Activated CD4-positive, alpha-beta T cell treated with anti-CD3 and anti-CD28 coated beads, Interleukin-2, amount 50 U/mL, for 24 hours (primary cell): ENCODE results near the gene NDUFA7.
"Not testable (repeated sequence)": the region's sequence is repeated elsewhere in the genome, so short reads cannot be mapped to it uniquely, and the experiment has no call there.

ENCODE experiments used
- DNase-seq, 2 donors: peaks; one replicate each; pipeline ENCODE4 v3.0.0-alpha.2; 2020; ENCODE audit warnings: low read depth in 1 of 2, low spot score in 1 of 2

Gene NDUFA7

DNA sequence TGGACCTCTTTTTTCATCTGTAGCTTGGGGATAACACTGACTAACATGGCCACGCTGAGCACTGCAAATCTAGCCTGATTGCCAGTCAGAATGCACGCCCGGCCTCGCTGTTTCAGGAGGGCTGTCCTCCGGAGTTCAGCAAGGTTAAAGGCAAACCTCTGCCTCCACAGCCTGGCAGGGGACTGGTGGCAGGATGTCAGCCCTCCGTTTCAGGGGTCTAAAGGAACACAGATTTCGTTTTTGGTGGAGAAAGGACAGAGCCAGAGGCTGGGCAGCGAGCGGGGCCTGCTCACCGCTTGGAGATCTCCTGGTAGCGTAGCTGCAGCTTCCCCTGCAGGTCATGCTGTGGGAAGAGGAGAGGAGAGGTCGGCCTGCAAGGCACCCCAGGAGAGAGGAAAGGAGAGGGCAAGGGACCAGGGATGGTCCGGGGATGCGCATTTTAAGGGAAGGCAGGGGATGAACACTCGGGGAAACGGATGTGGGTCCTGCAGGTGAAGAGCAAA, 560 bp downstream of the NDUFA7 start:
- DNase-seq = no peak

DNA sequence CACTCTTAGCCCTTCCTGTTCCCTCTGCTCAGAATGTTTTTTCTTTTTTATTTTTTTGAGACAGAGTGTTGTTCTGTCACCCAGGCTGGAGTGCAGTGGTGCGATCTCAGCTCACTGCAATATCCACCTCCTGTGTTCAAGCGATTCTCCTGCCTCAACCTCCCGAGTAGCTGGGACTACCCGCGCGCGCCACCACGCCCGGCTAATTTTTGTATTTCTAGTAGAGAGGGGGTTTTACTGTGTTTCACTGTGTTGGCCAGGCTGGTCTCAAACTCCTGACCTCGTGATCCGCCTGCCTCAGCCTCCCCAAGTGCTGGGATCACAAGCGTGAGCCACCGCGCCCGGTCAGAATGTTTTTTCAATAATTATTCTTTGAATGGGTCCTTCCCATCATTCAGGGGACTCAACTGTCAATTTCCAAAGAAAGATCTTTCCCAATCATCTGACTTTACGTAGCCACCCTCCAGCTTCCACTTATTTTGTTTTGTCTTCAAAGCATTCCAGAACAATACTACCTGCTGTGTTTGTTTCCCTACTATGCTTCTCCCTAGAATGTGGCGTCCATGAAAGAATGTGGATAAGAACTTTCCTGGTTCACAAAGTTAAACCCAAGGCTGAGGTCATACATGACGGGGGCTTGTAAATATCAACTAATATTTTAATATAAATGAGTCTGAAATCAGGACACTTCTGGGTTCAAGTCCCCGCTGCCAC, 1.2 kb downstream of the NDUFA7 start:
- no peak for DNase-seq

DNA sequence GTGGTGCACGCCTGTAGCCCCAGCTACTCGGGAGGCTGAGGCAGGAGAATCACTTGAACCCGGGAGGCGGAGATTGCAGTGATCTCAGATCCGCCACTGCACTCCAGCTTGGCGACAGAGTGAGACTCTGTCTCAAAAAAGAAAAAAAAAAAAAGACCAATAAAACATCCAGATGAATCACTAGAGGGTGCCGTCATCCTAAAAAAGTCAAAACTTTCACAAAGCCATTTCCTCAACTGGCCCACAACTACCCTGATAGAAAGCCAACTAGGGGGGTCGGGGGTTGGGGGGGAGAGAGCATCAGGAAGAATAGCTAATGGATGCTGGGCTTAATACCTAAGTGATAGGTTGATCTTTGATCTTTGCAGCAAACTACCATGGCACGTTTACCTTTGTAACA, 2.3 kb downstream of the NDUFA7 start:
- DNase-seq = not testable (repeated sequence)

DNA sequence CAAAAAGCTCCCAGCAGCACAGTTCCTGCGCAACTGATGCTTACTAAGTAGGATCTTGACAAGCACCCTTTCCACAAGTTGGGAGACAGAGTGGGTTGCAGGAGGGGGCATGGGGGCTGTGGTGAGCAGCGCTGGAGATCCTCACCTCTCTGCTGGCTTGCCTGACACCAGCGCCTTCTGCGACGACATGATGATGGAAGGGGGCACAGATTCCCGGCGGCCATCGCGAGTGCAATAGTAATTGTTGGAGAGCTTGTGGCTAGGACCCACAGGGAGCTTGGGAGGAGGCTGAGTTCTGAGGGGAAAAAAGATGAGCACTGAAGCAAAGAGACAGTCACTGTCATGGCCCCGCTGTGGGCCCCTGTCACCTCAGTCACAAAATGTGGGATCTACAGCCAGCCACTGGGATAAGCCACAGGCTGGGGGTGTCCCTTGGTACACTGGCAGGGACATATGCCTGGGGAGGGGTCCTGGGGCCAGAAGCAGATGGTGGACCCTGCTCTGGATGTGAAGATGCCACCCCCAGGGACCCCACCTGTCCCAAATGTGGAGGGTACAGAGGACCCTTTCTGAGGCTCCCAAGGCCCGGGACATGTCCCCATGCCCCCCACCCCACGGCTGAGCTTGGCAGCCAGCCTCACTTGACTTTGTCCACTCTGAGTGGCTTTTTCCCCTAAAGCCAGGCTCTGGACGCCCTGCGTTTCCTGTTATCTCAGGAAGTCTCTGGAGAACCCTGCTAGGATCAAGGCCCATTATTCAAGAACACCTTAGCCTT, 4.6 kb downstream of the NDUFA7 start:
- DNase-seq = no peak

DNA sequence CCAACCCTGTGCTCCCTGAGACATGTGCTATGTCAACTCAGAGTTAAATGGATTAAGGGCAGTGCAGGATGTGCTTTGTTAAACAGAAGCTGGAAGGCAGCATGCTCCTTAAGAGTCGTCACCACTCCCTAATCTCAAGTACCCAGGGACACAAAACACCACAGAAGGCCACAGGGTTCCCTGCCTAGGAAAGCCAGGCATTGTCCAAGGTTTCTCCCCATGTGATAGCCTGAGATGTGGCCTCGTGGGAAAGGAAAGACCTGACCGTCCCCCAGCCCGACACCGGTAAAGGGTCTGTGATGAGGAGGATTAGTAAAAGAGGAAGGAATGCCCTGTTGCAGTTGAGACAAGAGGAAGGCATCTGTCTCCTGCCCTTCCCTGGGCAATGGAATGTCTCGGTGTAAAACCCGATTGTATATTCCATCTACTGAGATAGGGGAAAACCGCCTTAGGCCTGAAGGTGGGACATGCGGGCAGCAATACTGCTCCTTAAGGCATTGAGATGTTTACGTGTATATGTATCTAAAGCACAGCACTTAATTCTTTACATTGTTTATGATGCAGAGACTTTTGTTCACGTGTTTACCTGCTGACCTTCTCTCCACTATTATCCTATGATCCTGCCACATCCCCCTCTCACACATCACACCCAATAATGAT, 6.1 kb downstream of the NDUFA7 start:
- not testable (repeated sequence) for DNase-seq

DNA sequence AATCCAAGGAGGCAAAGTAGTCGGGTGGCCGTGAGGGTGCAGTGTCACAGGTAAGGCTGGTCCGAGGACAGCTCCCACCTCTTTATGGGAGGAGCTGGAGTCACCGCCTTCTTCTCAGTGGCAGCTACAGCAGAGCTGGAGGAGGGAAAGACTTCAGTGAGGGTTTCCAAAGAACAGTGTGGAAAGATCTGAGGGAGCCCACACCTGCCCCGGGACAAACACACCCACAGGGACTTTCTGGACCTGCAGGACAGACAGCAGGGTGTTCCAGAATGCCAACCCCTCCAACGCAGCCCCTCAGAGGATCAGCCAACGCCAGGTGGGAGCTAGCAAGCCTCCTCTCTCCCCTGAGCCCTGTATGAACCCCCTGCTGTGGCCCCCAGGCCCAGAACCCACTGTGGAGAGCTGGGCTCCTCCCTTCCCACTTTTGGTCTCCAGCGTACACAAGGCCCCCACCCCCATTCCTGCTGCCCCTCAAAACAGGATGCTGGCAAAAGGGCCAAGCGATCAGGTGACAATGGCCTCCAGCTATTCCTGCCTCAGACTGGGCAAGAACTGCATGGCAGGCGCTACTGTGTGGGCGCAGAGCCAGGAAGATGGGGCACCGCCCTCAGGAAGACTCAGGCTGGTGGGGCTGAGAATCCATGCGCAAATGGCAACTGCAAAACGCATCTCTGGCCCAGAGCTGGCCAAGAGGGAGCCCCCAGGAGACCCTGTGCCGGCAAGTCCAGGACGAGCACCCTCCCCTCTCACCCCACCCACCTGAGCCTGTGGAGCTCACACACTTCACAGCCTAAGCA, 9.5 kb downstream of the NDUFA7 start:
- DNase-seq = no peak

DNA sequence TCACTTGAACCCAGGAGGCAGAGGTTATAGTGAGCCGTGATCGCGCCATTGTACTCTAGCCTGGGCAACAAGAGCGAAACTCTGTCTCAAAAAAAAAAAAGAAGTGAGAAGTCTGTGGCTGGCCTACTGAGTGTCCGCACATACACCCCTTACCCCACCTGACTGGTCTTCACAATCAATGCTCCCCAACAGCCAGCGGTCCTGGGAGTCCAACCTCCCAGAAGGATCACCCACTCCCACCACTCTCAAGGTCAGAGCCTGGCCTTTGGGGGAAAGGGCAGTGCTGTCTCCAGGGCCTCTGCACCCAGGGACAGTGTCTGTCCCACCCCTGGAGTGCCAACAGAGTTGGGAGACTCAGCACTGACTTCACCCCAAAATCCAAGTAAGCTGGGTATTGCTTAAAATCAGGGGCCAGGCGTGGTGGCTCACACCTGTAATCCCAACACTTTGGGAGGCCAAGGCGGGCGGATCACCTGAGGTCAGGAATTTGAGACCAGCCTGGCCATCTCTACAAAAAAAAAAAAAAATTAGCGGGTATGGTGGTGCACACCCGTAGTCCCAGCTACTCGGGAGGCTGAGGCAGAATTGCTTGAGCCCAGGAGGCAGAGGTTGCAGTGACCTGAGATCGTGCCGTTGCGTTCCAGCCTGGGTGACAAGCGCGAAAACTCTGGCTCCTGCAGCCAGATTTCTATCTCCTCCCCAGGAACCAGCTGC, 10.7 kb downstream of the NDUFA7 start:
- no peak for DNase-seq

DNA sequence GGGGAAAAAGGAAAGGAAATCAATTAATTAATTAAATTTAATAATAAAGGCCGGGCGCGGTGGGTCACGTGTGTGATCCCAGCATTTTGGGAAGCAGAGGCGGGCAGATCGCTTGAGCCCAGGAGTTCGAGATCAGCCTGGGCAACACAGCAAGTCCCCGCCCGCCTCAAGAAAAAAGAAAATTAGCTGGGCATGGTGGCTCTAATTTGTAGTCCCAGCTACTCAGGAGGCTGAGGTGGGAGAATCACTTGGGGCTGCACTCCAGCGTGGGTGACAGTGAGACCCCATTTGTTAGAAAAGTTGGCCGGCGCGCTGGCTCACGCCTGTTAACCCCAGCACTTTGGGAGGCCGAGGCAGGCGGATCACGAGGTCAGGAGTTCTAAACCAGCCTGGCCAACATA, 12.3 kb downstream of the NDUFA7 start:
- no peak for DNase-seq

DNA sequence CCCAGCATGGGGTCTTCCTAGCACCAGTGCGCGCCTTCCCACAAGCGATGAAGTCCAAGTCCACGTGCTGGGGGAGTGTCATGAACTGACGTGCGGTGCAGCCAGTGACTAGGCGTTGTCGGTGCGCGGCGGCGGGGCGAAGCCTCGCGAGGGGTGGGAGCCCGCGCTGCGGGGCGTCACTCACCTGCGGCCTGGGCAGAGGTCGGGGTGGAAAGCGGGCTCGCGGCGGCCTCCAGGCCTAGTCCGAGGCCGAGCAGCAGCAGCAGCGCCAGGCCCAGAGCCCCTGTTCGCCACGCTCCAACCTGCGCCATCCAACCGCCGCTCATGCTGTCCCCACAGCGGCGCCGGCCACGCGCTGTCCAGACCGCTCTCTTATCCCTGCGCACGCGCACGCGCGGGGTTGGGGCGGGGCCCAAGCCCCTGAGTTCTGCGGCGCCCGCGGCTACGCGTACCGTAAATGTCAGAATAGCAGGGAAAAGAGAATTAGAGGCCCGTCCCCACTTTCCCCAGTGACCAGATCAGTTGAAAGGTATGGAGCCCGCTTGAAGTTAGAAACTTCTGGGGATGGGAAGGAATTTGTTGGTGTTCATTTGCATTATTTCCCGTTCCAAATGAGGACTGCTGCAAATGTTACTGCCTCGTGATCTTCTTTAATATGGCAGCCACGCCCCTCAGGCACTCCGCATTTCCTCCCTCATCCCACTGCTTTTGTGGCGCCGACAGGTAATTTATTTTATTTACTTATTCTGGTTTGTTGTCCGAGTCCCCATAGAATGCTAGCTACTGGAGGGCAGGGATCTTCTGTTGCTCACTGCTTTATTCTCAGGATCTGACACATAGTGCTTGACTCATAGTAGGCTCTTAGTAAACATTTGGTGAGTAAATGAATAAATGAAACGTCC, 13.0 kb downstream of the NDUFA7 start, which contains the start of gene CD320:
CD320 (minus strand) TSS at position 394 of the 902 bp plus-strand sequence; CDS start at position 326, 68 bp downstream.
- peak; percentile 76 to 81 for DNase-seq

DNA sequence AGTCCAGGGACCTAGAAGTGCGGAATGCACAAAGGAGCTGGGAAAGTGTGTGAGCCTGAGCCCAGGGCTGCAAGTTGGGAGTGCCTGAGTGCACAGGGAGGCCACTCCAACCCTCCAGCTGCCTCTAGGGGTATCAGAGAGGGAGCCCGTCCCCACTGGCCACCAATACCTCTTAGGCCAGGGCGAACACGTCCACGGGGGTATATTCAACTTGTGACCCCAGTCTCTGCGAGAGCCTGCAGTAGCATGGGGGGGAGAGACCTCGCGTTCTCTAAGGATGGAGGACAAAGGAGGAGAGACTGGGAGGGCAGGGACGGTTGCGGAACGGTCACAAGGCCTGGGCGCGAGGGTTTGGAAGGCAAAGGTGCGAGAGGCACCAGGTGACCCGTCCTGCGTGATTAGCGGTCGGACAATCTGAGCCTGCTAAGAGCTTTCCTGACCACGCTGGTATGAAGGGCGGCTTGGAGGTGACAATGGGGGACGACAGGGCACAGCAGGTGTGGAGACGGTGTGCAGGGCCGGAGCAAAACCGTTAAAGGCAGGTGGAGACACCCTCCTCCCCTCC, 13.7 kb downstream of the NDUFA7 start:
- no peak for DNase-seq

DNA sequence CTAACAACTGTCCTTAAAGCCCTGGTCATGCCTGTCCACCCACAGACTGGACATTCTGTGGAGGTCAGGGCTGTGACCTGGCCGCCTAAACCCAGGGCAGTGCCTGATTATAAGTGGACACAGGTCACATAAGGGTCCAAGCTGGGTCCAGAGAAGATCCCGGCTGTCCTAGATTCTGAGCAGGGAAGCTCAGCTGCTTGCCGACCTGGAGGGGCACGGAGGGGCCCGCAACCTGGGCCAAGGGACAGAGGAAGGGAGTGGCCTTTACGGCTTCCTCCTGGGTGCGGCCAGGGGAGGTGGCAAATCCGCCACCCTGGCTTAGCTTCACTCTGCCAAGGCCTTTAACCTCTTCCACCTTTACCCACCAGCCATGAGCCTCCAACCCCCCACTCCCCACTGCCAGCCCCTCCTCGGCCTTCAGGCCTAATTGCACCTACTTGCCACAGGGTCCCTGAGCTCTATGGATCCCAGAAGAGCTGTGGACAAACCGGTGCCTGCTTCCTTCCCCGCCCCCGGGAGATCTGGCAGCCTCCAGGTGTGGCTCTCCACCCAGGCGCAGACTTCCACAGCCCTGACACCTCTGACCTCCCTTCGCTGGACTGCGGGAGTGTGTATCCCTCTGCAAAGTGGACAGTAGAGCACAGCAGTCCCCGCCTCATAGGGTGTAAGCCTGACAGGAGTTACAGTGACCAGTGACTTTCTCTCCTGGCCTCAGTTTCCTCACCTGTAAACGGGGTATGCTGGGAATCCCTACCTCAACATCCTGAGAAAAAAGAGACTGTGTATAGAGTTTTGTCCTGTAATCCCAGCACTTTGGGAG, 14.7 kb downstream of the NDUFA7 start:
- no peak for DNase-seq

DNA sequence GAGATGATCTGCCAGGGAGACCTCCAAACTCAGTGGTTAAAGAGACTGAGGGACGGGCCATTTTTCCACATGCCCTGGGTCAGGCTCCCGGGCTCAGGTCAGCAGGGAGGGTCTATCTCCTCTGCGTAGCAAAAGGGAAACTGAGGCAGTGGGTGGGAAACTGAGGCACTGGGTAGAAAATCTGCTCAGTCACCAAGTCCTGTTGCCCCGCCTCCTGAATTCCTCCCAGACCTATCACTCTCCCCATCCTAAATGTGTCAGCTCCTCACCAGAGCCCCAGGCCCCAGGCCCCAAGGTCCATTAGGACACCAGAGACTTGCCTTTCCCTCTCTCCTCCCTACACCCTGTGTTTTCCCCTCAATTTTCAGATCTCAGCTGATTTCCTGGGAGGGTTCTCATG, 15.4 kb downstream of the NDUFA7 start:
- no peak for DNase-seq

DNA sequence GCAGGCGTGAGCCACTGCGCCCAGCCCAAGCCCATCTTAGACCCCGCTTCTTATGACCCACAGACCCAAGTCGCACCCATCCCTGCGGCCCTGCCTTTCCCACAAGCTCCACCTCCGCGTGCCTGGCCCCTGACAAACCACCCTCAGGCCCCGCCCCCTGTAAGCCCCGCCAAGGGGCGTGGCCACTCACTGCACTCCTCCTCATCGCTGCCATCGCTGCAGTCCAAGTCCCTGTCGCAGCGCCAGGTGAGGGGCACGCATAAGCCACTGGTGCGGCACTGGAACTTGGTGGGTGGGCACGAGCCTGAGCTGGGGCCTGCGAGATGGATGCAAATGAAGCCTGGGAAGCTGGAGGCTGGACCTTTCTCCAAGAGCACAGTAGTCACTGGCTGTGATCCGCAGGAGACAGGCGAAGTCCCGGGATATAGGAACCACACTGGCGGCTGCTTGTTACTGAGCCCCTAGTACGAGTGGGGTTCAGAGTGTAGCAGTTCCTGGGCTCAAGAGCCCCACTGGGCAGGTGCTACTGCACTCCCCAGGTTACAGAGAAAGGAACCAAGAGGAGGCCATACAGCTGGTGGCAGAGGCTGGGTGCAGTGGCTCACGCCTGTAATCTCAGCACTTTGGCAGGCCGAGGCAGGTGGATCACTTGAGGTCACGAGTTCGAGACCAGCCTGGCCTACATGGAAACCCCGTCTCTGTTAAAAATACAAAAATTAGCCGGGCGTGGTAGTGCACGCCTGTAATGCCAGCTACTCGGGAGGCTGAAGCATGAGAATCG, 16.1 kb downstream of the NDUFA7 start:
- no peak for DNase-seq

DNA sequence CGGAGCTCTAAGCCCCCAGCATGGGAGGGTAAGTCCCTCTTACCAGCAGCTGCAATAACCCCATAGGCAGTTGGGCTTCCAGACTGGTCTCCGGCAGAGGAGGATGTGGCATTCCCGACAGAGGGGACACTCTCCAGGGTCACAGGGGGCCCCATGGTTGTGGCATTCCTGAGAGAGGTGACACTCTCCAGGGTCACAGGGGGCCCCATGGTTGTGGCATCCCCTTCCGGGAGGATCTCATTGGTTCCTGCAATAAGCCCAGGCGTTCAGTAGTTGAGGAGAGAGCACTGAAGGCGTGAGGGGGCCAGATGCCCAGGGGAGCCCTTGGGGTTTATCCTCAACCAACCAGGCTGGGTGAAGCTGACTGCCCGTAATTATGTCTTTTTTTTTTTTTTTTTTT, 18.4 kb downstream of the NDUFA7 start:
- DNase-seq = no peak

DNA sequence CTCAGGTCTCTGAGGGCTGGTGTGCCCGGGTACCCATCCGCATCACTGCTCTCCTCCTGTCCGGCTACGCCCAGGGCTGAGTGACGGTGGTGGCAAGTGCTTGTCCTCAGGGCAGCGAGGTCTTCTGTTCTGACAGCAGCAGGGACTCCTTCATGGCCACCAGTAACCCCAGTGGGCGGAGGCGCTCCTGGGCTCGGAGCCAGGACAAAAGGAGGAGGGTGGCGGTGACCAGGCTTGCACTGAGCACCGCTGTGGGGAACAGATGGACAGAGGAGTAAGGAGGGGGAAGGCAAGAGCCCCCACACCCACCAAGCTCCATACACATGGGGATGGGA, 18.9 kb downstream of the NDUFA7 start:
- no peak for DNase-seq

DNA sequence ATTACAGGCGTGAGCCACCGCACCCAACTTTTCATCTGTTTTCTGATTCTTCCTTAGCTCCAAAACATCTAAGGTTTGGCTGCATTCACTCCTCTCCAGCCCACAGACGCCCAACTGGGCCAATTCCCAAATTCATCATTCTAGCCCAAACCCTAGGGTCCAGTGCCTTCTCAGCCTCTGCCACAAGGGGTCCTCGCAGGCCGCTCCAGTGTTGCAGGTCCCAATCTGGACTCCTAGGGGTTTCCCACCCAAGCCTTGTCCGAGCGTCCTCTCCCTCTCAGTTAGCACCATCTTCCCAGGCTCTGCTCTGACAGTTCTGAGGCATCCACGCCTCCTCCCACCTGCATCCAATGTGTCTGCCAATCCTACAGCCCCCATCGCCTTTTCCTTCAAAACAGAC, 29.8 kb downstream of the NDUFA7 start:
- DNase-seq = not testable (repeated sequence)

DNA sequence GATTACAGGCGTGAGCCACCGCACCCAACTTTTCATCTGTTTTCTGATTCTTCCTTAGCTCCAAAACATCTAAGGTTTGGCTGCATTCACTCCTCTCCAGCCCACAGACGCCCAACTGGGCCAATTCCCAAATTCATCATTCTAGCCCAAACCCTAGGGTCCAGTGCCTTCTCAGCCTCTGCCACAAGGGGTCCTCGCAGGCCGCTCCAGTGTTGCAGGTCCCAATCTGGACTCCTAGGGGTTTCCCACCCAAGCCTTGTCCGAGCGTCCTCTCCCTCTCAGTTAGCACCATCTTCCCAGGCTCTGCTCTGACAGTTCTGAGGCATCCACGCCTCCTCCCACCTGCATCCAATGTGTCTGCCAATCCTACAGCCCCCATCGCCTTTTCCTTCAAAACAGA, 44.7 kb downstream of the NDUFA7 start:
- not testable (repeated sequence) for DNase-seq

DNA sequence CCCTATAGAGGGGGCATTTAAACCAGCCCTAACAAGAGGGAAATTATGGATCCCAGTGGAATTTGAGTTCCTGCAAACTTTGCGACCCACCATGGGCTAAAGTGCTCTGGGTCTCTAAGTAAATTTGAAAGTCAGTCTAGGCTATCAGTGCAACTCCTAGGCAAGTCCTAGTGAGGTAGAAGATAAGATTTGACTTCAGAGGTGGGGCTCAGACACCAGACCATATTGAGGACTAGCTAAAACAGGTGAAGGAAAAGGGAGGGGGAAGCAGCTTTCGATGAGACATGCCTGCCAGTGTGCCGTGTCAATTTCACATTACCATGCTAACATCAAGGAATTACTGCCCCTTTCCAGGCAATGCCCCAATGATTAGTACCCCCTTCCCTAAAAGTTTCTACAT, 51.5 kb downstream of the NDUFA7 start:
- DNase-seq = no peak
